Measurements from ENCODE around the gene PLEKHA7.

PLEKHA7 gene

GRCh38 chr11:16804104-16804947 is 209.9 kb downstream of the PLEKHA7 start:
- no peak for DNase-seq

- no peak for DNase-seq
Observed at GRCh38 chr11:16801288-16801980, 212.8 kb downstream of the PLEKHA7 start.

GRCh38 chr11:16800382-16800781 is 213.8 kb downstream of the PLEKHA7 start:
- no peak for DNase-seq

- DNase-seq, result no peak
Observed at GRCh38 chr11:16799890-16800289, 214.3 kb downstream of the PLEKHA7 start.

- DNase-seq, result no peak
Observed at GRCh38 chr11:16799221-16799620, 215.0 kb downstream of the PLEKHA7 start.

GRCh38 chr11:16797776-16798175 is 216.4 kb downstream of the PLEKHA7 start:
- no peak for DNase-seq

GRCh38 chr11:16796311-16796710 is 217.9 kb downstream of the PLEKHA7 start:
- DNase-seq, result no peak

- DNase-seq, result no peak
Observed at GRCh38 chr11:16795146-16795545, 219.1 kb downstream of the PLEKHA7 start.

GRCh38 chr11:16794047-16794818 is 220.0 kb downstream of the PLEKHA7 start:
- no peak for DNase-seq

GRCh38 chr11:16793511-16793910 is 220.7 kb downstream of the PLEKHA7 start:
- no peak for DNase-seq

- no peak for DNase-seq
Observed at GRCh38 chr11:16793009-16793408, 221.2 kb downstream of the PLEKHA7 start.

- no peak for DNase-seq
Observed at GRCh38 chr11:16792426-16792825, 221.8 kb downstream of the PLEKHA7 start.

- DNase-seq, result peak; percentile 96
Observed at GRCh38 chr11:16791191-16791961, 222.8 kb downstream of the PLEKHA7 start.

- DNase-seq, result no peak
Observed at GRCh38 chr11:16790486-16791190, 223.6 kb downstream of the PLEKHA7 start.

- DNase-seq, result no peak
Observed at GRCh38 chr11:16789560-16790485, 224.4 kb downstream of the PLEKHA7 start.

- DNase-seq, result no peak
Observed at GRCh38 chr11:16789063-16789420, 225.2 kb downstream of the PLEKHA7 start.

- DNase-seq, result peak; percentile 12
Observed at GRCh38 chr11:16788141-16789062, 225.8 kb downstream of the PLEKHA7 start.

- DNase-seq, result no peak
Observed at GRCh38 chr11:16787035-16787742, 227.0 kb downstream of the PLEKHA7 start.

- no peak for DNase-seq
Observed at GRCh38 chr11:16786131-16786530, 228.1 kb downstream of the PLEKHA7 start.

All from NCI-H226 (cell line).